ENCODE data around the gene TMEM212. TPM values are rescaled to one million over a fixed set of nuclear protein-coding genes. Genes with fewer than 3 reads are reported as not detected.
"Not testable (repeated sequence)": the region's sequence is repeated elsewhere in the genome, so short reads cannot be mapped to it uniquely, and the experiment has no call there.

The TMEM212 gene
- total RNA-seq, 1 donor from 2014 or later = not detected

GRCh38 chr3:171835116-171835515 lies 8.0 kb upstream of the TMEM212 start:
- DNase-seq = no peak

GRCh38 chr3:171835613-171836012 lies 7.5 kb upstream of the TMEM212 start:
- no peak for DNase-seq

- DNase-seq = no peak
These were observed 6.3 kb upstream of the TMEM212 start for GRCh38 chr3:171836855-171837254.

GRCh38 chr3:171837698-171838097 lies 5.5 kb upstream of the TMEM212 start:
- DNase-seq = no peak

- DNase-seq = peak; percentile 73
These were observed 4.9 kb upstream of the TMEM212 start for GRCh38 chr3:171838218-171838720.

GRCh38 chr3:171839270-171839669 lies 3.9 kb upstream of the TMEM212 start:
- DNase-seq = no peak

- DNase-seq = no peak
These were observed 2.7 kb upstream of the TMEM212 start for GRCh38 chr3:171840445-171840810.

GRCh38 chr3:171840811-171841619 lies 2.1 kb upstream of the TMEM212 start:
- no peak for DNase-seq

GRCh38 chr3:171841620-171842000 lies 1.5 kb upstream of the TMEM212 start:
- DNase-seq = peak; percentile 71

GRCh38 chr3:171844873-171845272 lies 1.7 kb downstream of the TMEM212 start:
- DNase-seq = no peak

GRCh38 chr3:171845481-171846284 lies 2.5 kb downstream of the TMEM212 start:
- DNase-seq = no peak

GRCh38 chr3:171846597-171846996 lies 3.4 kb downstream of the TMEM212 start:
- DNase-seq = peak; percentile 51

GRCh38 chr3:171847133-171847532 lies 4.0 kb downstream of the TMEM212 start:
- no peak for DNase-seq

- no peak for DNase-seq
These were observed 4.6 kb downstream of the TMEM212 start for GRCh38 chr3:171847595-171848259.

- DNase-seq = no peak
These were observed 6.6 kb downstream of the TMEM212 start for GRCh38 chr3:171849617-171850319.

- DNase-seq = no peak
These were observed 7.3 kb downstream of the TMEM212 start for GRCh38 chr3:171850320-171850959.

GRCh38 chr3:171850960-171851659 lies 8.0 kb downstream of the TMEM212 start:
- no peak for DNase-seq

- DNase-seq = peak; percentile 94
These were observed 8.5 kb downstream of the TMEM212 start for GRCh38 chr3:171851660-171852058.

GRCh38 chr3:171854649-171855305 lies 11.6 kb downstream of the TMEM212 start:
- DNase-seq = no peak

- DNase-seq = not testable (repeated sequence)
These were observed 15.6 kb downstream of the TMEM212 start for GRCh38 chr3:171858770-171859169.

Measured in dermis blood vessel endothelial cell (primary cell).